ENCODE results near the gene PRKN.

PRKN gene

GRCh38 chr6:161415302-161415855 is 1312.2 kb downstream of the PRKN start:
- H3K4me3 ChIP-seq (ENCODE audit: low read depth, low read length): no peak overlapping the region

GRCh38 chr6:161414707-161415106 is 1312.9 kb downstream of the PRKN start:
- no peak for TF ChIP-seq CTCF (IDR thresholded peaks at IDR 0.05; ENCODE audit: low read depth, low read length)
- no peak overlapping the region for H3K4me3 ChIP-seq (ENCODE audit: low read depth, low read length)
- in situ Hi-C loops (cut with HindIII; ENCODE audit: low sequenced_read_pairs): no loop called here
- DNase-seq (ENCODE audit: low read depth, low spot score): no peak

More at GRCh38 chr6:161415302-161415855, 1312.2 kb downstream of the PRKN start:
- in situ Hi-C loops (cut with HindIII; ENCODE audit: low sequenced_read_pairs): no loop called here
- TF ChIP-seq CTCF (IDR thresholded peaks at IDR 0.05; ENCODE audit: low read depth, low read length): no peak
- no peak for DNase-seq (ENCODE audit: low read depth, low spot score)

GRCh38 chr6:161414180-161414579 is 1313.4 kb downstream of the PRKN start:
- TF ChIP-seq CTCF (IDR thresholded peaks at IDR 0.05; ENCODE audit: low read depth, low read length): no peak
- no peak overlapping the region for H3K4me3 ChIP-seq (ENCODE audit: low read depth, low read length)
- DNase-seq (ENCODE audit: low read depth, low spot score): no peak
- in situ Hi-C loops (cut with HindIII; ENCODE audit: low sequenced_read_pairs): no loop called here

- no peak for TF ChIP-seq CTCF (IDR thresholded peaks at IDR 0.05; ENCODE audit: low read depth, low read length)
- no peak overlapping the region for H3K4me3 ChIP-seq (ENCODE audit: low read depth, low read length)
- DNase-seq (ENCODE audit: low read depth, low spot score): no peak
- in situ Hi-C loops (cut with HindIII; ENCODE audit: low sequenced_read_pairs): no loop called here
Observed at GRCh38 chr6:161413355-161413771, 1314.2 kb downstream of the PRKN start.

- no peak for DNase-seq (ENCODE audit: low read depth, low spot score)
- TF ChIP-seq CTCF (IDR thresholded peaks at IDR 0.05; ENCODE audit: low read depth, low read length): no peak
- H3K4me3 ChIP-seq (ENCODE audit: low read depth, low read length): no peak overlapping the region
- in situ Hi-C loops (cut with HindIII; ENCODE audit: low sequenced_read_pairs): no loop called here
Observed at GRCh38 chr6:161412795-161413194, 1314.8 kb downstream of the PRKN start.

- no peak overlapping the region for H3K4me3 ChIP-seq (ENCODE audit: low read depth, low read length)
- DNase-seq (ENCODE audit: low read depth, low spot score): peak; percentile 41
- no peak for TF ChIP-seq CTCF (IDR thresholded peaks at IDR 0.05; ENCODE audit: low read depth, low read length)
- in situ Hi-C loops (cut with HindIII; ENCODE audit: low sequenced_read_pairs): no loop called here
Observed at GRCh38 chr6:161411265-161411944, 1316.2 kb downstream of the PRKN start.

Data from astrocyte of the spinal cord (primary cell).